ENCODE results near the gene IBA57.

The IBA57 gene

GRCh38 chr1:228144193-228144992 is 21.2 kb upstream of the IBA57 start:
- no peak for DNase-seq (ENCODE audit: low read depth in 1 of 2, low spot score in 1 of 2)

- DNase-seq (ENCODE audit: low read depth in 1 of 2, low spot score in 1 of 2), result no peak
Observed at GRCh38 chr1:228144993-228145343, 20.6 kb upstream of the IBA57 start.

GRCh38 chr1:228145463-228146416 is 19.9 kb upstream of the IBA57 start:
- no peak for DNase-seq (ENCODE audit: low read depth in 1 of 2, low spot score in 1 of 2)

- DNase-seq (ENCODE audit: low read depth in 1 of 2, low spot score in 1 of 2), result no peak
Observed at GRCh38 chr1:228146417-228147150, 19.0 kb upstream of the IBA57 start.

GRCh38 chr1:228147151-228147693 is 18.4 kb upstream of the IBA57 start:
- DNase-seq (ENCODE audit: low read depth in 1 of 2, low spot score in 1 of 2), result no peak

- no peak for DNase-seq (ENCODE audit: low read depth in 1 of 2, low spot score in 1 of 2)
Observed at GRCh38 chr1:228147768-228148167, 17.8 kb upstream of the IBA57 start.

- DNase-seq (ENCODE audit: low read depth in 1 of 2, low spot score in 1 of 2), result no peak
Observed at GRCh38 chr1:228148196-228148861, 17.3 kb upstream of the IBA57 start.

GRCh38 chr1:228148935-228149405 is 16.6 kb upstream of the IBA57 start:
- no peak for DNase-seq (ENCODE audit: low read depth in 1 of 2, low spot score in 1 of 2)

GRCh38 chr1:228149406-228150119 is 16.0 kb upstream of the IBA57 start, which contains the start of gene GJC2:
GJC2 (plus strand) TSS chr1:228149930; CDS start chr1:228157759, 7,829 bp downstream.
- DNase-seq (ENCODE audit: low read depth in 1 of 2, low spot score in 1 of 2), result no peak

GRCh38 chr1:228150120-228150460 is 15.5 kb upstream of the IBA57 start:
- DNase-seq (ENCODE audit: low read depth in 1 of 2, low spot score in 1 of 2), result no peak

- DNase-seq (ENCODE audit: low read depth in 1 of 2, low spot score in 1 of 2), result no peak
Observed at GRCh38 chr1:228150461-228151179, 15.0 kb upstream of the IBA57 start.

- DNase-seq (ENCODE audit: low read depth in 1 of 2, low spot score in 1 of 2), result no peak
Observed at GRCh38 chr1:228151180-228151925, 14.3 kb upstream of the IBA57 start.

GRCh38 chr1:228152097-228152917 is 13.3 kb upstream of the IBA57 start:
- DNase-seq (ENCODE audit: low read depth in 1 of 2, low spot score in 1 of 2), result no peak

- DNase-seq (ENCODE audit: low read depth in 1 of 2, low spot score in 1 of 2), result no peak
Observed at GRCh38 chr1:228152918-228153258, 12.7 kb upstream of the IBA57 start.

- no peak for DNase-seq (ENCODE audit: low read depth in 1 of 2, low spot score in 1 of 2)
Observed at GRCh38 chr1:228154021-228154669, 11.5 kb upstream of the IBA57 start.

GRCh38 chr1:228154670-228155571 is 10.7 kb upstream of the IBA57 start:
- DNase-seq (ENCODE audit: low read depth in 1 of 2, low spot score in 1 of 2), result no peak
